ENCODE data around the gene GATAD1.

DNA sequence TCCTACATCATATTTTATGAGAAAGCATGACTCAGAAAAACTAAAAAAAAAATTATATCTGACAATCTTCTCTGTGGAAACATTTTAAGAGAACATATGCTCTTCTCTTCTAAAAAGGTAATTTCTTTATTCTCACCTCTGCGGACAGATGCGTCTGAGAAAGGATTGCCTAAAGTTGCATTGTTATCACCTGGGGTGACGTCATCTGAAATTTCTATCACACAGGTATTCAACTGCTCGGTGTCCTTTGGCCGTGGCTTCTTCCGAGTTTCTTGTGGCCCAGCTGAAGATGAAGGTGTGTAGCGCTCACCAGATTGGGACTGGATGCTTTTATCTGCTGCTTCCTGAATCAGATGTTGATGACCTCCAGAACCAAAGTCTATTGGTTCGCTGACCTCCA is 14.3 kb upstream of the GATAD1 start:
- TF ChIP-seq NFIC (IDR thresholded peaks at IDR 0.05; ENCODE audit: low read depth, low read length) (no peak), EP300 (IDR thresholded peaks at IDR 0.05; ENCODE audit: borderline replicate concordance in 1 of 2, control insufficient read depth in 1 of 2, low read depth in 2 of 2, low read length in 2 of 2) (no peak), POLR2AphosphoS2 (IDR thresholded peaks at IDR 0.05; ENCODE audit: low read depth, low read length) (no peak), POLR2AphosphoS5 (IDR thresholded peaks at IDR 0.05; ENCODE audit: low read length) (no peak)
- TF ChIP-seq, protein P1, sequence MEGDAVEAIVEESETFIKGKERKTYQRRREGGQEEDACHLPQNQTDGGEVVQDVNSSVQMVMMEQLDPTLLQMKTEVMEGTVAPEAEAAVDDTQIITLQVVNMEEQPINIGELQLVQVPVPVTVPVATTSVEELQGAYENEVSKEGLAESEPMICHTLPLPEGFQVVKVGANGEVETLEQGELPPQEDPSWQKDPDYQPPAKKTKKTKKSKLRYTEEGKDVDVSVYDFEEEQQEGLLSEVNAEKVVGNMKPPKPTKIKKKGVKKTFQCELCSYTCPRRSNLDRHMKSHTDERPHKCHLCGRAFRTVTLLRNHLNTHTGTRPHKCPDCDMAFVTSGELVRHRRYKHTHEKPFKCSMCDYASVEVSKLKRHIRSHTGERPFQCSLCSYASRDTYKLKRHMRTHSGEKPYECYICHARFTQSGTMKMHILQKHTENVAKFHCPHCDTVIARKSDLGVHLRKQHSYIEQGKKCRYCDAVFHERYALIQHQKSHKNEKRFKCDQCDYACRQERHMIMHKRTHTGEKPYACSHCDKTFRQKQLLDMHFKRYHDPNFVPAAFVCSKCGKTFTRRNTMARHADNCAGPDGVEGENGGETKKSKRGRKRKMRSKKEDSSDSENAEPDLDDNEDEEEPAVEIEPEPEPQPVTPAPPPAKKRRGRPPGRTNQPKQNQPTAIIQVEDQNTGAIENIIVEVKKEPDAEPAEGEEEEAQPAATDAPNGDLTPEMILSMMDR (IDR thresholded peaks at IDR 0.05 in 2 of 3, conservative IDR thresholded peaks at IDR 0.05 in 1 of 3; ENCODE audit: control insufficient read depth in 2 of 3, extremely low read depth in 1 of 3, insufficient read depth in 1 of 3, low read depth in 3 of 3, low read length in 3 of 3): no peak
- TF ChIP-seq, protein P2, sequence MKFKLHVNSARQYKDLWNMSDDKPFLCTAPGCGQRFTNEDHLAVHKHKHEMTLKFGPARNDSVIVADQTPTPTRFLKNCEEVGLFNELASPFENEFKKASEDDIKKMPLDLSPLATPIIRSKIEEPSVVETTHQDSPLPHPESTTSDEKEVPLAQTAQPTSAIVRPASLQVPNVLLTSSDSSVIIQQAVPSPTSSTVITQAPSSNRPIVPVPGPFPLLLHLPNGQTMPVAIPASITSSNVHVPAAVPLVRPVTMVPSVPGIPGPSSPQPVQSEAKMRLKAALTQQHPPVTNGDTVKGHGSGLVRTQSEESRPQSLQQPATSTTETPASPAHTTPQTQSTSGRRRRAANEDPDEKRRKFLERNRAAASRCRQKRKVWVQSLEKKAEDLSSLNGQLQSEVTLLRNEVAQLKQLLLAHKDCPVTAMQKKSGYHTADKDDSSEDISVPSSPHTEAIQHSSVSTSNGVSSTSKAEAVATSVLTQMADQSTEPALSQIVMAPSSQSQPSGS (IDR thresholded peaks at IDR 0.05; ENCODE audit: low read length): no peak
- TF ChIP-seq, protein P3, sequence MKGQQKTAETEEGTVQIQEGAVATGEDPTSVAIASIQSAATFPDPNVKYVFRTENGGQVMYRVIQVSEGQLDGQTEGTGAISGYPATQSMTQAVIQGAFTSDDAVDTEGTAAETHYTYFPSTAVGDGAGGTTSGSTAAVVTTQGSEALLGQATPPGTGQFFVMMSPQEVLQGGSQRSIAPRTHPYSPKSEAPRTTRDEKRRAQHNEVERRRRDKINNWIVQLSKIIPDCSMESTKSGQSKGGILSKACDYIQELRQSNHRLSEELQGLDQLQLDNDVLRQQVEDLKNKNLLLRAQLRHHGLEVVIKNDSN (IDR thresholded peaks at IDR 0.05; ENCODE audit: borderline replicate concordance, extremely low read length, insufficient read depth, low read depth, low read length): no peak

Measured in GM12878 (cell line).